Activated naive CD4-positive, alpha-beta T cell treated with anti-CD3 and anti-CD28 coated beads for 36 hours (primary cell): Measurements from ENCODE around the gene IL10RB. TPM values are rescaled to one million over a fixed set of nuclear protein-coding genes. Genes with fewer than 3 reads are reported as not detected.

Experiments used
- CTCF ChIA-PET: fragments of 350-600 bp; sonication (Branson Sonifier 250); formaldehyde crosslinking; loops from one replicate; lab custom pipeline; 2021; ENCODE audit warnings: antibody characterized with exemption; lab: Charles Lee
- DNase-seq: peaks from one replicate; pipeline ENCODE4 v3.0.0-alpha.2; 2020
- H3K27ac Mint-ChIP-seq: one replicate; pipeline ENCODE4 v1.8.0; 2021; ENCODE audit warnings: mild to moderate bottlenecking, mixed read lengths
- H3K27me3 Mint-ChIP-seq: one replicate; pipeline ENCODE4 v1.8.0; 2021; ENCODE audit warnings: low read depth, mixed read lengths
- H3K36me3 Mint-ChIP-seq: one replicate; pipeline ENCODE4 v1.8.0; 2021; ENCODE audit warnings: low read depth, mixed read lengths
- H3K4me1 Mint-ChIP-seq: one replicate; pipeline ENCODE4 v1.8.0; 2021; ENCODE audit warnings: low read depth, mixed read lengths
- H3K4me3 Mint-ChIP-seq: one replicate; pipeline ENCODE4 v1.8.0; 2021; ENCODE audit warnings: mild to moderate bottlenecking, moderate library complexity, mixed read lengths
- H3K9me3 Mint-ChIP-seq: one replicate; pipeline ENCODE4 v1.8.0; 2021; ENCODE audit warnings: mixed read lengths
- intact Hi-C: fragments of 100-400 bp; cut with micrococcal nuclease; formaldehyde crosslinking; loops from one replicate; pipeline ENCODE4 v1.15.1; 2023
- total RNA-seq, 2 experiments: library from RNA; stranded (reverse); gene quantifications; one replicate each; pipeline ENCODE4 v1.2.3, GENCODE V29; 2021

The IL10RB gene
- total RNA-seq, 2 experiments from 2014 or later: 23.9 TPM

GRCh38 chr21:33256019-33256418, 10.1 kb upstream of the IL10RB start:
- no peaks in the 10 kb centered on the region for H3K27me3 Mint-ChIP-seq
- intact Hi-C loops: loop anchor here (1.0 kb wide), 5 partner anchors 12 to 179 kb away; no protein-coding TSS in a partner anchor
- H3K36me3 Mint-ChIP-seq: peaks cover 42% of the 10 kb centered on the region
- peak; percentile 62 for DNase-seq
- H3K4me1 Mint-ChIP-seq: peaks cover 68% of the 10 kb centered on the region
- H3K4me3 Mint-ChIP-seq: no peak overlapping the region
- H3K9me3 Mint-ChIP-seq: peaks cover 10% of the 10 kb centered on the region
- H3K27ac Mint-ChIP-seq: peak overlapping the region; percentile 82
- CTCF ChIA-PET: interaction anchor here (0.8 to 1.2 kb wide), 2 partner anchors 18 to 105 kb away, joined by 3 to 6 read pairs; no protein-coding TSS in a partner anchor

GRCh38 chr21:33257094-33257803, 8.9 kb upstream of the IL10RB start:
- H3K36me3 Mint-ChIP-seq: peaks cover 39% of the 10 kb centered on the region
- CTCF ChIA-PET: interaction anchor here (0.9 kb wide), 1 partner anchor 19 kb away, joined by 3 read pairs; no protein-coding TSS in a partner anchor
- H3K9me3 Mint-ChIP-seq: peaks cover 10% of the 10 kb centered on the region
- peak overlapping the region; percentile 66 for H3K27ac Mint-ChIP-seq
- intact Hi-C loops: no loop called here
- H3K27me3 Mint-ChIP-seq: no peaks in the 10 kb centered on the region
- DNase-seq: no peak
- no peak overlapping the region for H3K4me3 Mint-ChIP-seq
- H3K4me1 Mint-ChIP-seq: peaks cover 69% of the 10 kb centered on the region

GRCh38 chr21:33258475-33258874, 7.7 kb upstream of the IL10RB start:
- peaks cover 38% of the 10 kb centered on the region for H3K36me3 Mint-ChIP-seq
- CTCF ChIA-PET: no interaction called here
- no peak overlapping the region for H3K4me3 Mint-ChIP-seq
- intact Hi-C loops: loop anchor here (2.0 kb wide), 1 partner anchor 66 kb away; the partner anchor contains the start of gene IFNAR1
- H3K4me1 Mint-ChIP-seq: peaks cover 64% of the 10 kb centered on the region
- H3K27me3 Mint-ChIP-seq: no peaks in the 10 kb centered on the region
- DNase-seq: no peak
- no peak overlapping the region for H3K27ac Mint-ChIP-seq
- peaks cover 10% of the 10 kb centered on the region for H3K9me3 Mint-ChIP-seq

GRCh38 chr21:33259428-33259827, 6.7 kb upstream of the IL10RB start:
- peaks cover 63% of the 10 kb centered on the region for H3K4me1 Mint-ChIP-seq
- no peak for DNase-seq
- peaks cover 10% of the 10 kb centered on the region for H3K9me3 Mint-ChIP-seq
- H3K27ac Mint-ChIP-seq: no peak overlapping the region
- intact Hi-C loops: loop anchor here (2.0 kb wide), 1 partner anchor 65 kb away; the partner anchor contains the start of gene IFNAR1
- CTCF ChIA-PET: interaction anchor here (1.4 kb wide), 1 partner anchor 62 kb away, joined by 4 read pairs; no protein-coding TSS in a partner anchor
- H3K36me3 Mint-ChIP-seq: peaks cover 41% of the 10 kb centered on the region
- H3K4me3 Mint-ChIP-seq: no peak overlapping the region
- no peaks in the 10 kb centered on the region for H3K27me3 Mint-ChIP-seq

GRCh38 chr21:33259995-33260394, 6.2 kb upstream of the IL10RB start:
- Mint-ChIP-seq H3K27ac (no peak overlapping the region), H3K36me3 (peaks cover 40% of the 10 kb centered on the region), H3K4me3 (no peak overlapping the region), H3K27me3 (no peaks in the 10 kb centered on the region), H3K9me3 (peaks cover 10% of the 10 kb centered on the region), H3K4me1 (peaks cover 57% of the 10 kb centered on the region)
- CTCF ChIA-PET: interaction anchor here (0.6 to 1.4 kb wide), 2 partner anchors 63 to 185 kb away, joined by 4 read pairs; no protein-coding TSS in a partner anchor
- intact Hi-C loops: loop anchor here (2.0 kb wide), 1 partner anchor 65 kb away; the partner anchor contains the start of gene IFNAR1
- DNase-seq: no peak

GRCh38 chr21:33261635-33262034, 4.5 kb upstream of the IL10RB start:
- peaks cover 48% of the 10 kb centered on the region for H3K4me1 Mint-ChIP-seq
- DNase-seq: no peak
- H3K9me3 Mint-ChIP-seq: peaks cover 9% of the 10 kb centered on the region
- no peak overlapping the region for H3K4me3 Mint-ChIP-seq
- peaks cover 34% of the 10 kb centered on the region for H3K36me3 Mint-ChIP-seq
- H3K27me3 Mint-ChIP-seq: no peaks in the 10 kb centered on the region
- intact Hi-C loops: no loop called here
- CTCF ChIA-PET: interaction anchor here (0.6 to 1.1 kb wide), 3 partner anchors 24 to 344 kb away, joined by 3 to 4 read pairs (median 3); no protein-coding TSS in a partner anchor
- H3K27ac Mint-ChIP-seq: no peak overlapping the region

- CTCF ChIA-PET: interaction anchor here (0.6 to 1.0 kb wide), 3 partner anchors 34 to 183 kb away, joined by 3 to 5 read pairs (median 4); no protein-coding TSS in a partner anchor
- peaks cover 28% of the 10 kb centered on the region for H3K36me3 Mint-ChIP-seq
- intact Hi-C loops: no loop called here
- no peak overlapping the region for H3K27ac Mint-ChIP-seq
- H3K27me3 Mint-ChIP-seq: no peaks in the 10 kb centered on the region
- peaks cover 50% of the 10 kb centered on the region for H3K4me1 Mint-ChIP-seq
- H3K4me3 Mint-ChIP-seq: no peak overlapping the region
- DNase-seq: no peak
- no peaks in the 10 kb centered on the region for H3K9me3 Mint-ChIP-seq
Observed at GRCh38 chr21:33262921-33263320, 3.2 kb upstream of the IL10RB start.

GRCh38 chr21:33264561-33264960, 1.6 kb upstream of the IL10RB start:
- no peaks in the 10 kb centered on the region for H3K27me3 Mint-ChIP-seq
- H3K27ac Mint-ChIP-seq: no peak overlapping the region
- H3K4me3 Mint-ChIP-seq: no peak overlapping the region
- H3K9me3 Mint-ChIP-seq: no peaks in the 10 kb centered on the region
- peaks cover 54% of the 10 kb centered on the region for H3K4me1 Mint-ChIP-seq
- CTCF ChIA-PET: interaction anchor here (1.0 kb wide), 1 partner anchor 182 kb away, joined by 3 read pairs; no protein-coding TSS in a partner anchor
- DNase-seq: no peak
- intact Hi-C loops: no loop called here
- peaks cover 31% of the 10 kb centered on the region for H3K36me3 Mint-ChIP-seq

- Mint-ChIP-seq H3K36me3 (peaks cover 36% of the 10 kb centered on the region), H3K4me3 (peak overlapping the region; percentile 99), H3K9me3 (no peaks in the 10 kb centered on the region), H3K27ac (peak overlapping the region; percentile 64), H3K27me3 (no peaks in the 10 kb centered on the region), H3K4me1 (peaks cover 51% of the 10 kb centered on the region)
- DNase-seq: peak; percentile 53
- intact Hi-C loops: loop anchor here (1.0 to 2.0 kb wide), 3 partner anchors 34 to 115 kb away; no protein-coding TSS in a partner anchor
- CTCF ChIA-PET: interaction anchor here (1.0 to 1.1 kb wide), 3 partner anchors 95 to 180 kb away, joined by 3 to 4 read pairs (median 4); no protein-coding TSS in a partner anchor
Observed at GRCh38 chr21:33265664-33266049, 510 bp upstream of the IL10RB start.

- peak; percentile 38 for DNase-seq
- H3K27me3 Mint-ChIP-seq: no peaks in the 10 kb centered on the region
- no peaks in the 10 kb centered on the region for H3K9me3 Mint-ChIP-seq
- H3K4me1 Mint-ChIP-seq: peaks cover 45% of the 10 kb centered on the region
- peak overlapping the region; percentile 99 for H3K4me3 Mint-ChIP-seq
- intact Hi-C loops: loop anchor here (1.0 to 2.0 kb wide), 3 partner anchors 35 to 114 kb away; no protein-coding TSS in a partner anchor
- peaks cover 40% of the 10 kb centered on the region for H3K36me3 Mint-ChIP-seq
- CTCF ChIA-PET: interaction anchor here (0.7 to 1.8 kb wide), 3 partner anchors 27 to 58 kb away, joined by 3 to 6 read pairs (median 4); partner anchors contain the start of gene IFNAR1
- peak overlapping the region; percentile 95 for H3K27ac Mint-ChIP-seq
Observed at GRCh38 chr21:33266789-33267135, 595 bp downstream of the IL10RB start.

- Mint-ChIP-seq H3K4me1 (peaks cover 45% of the 10 kb centered on the region), H3K4me3 (peak overlapping the region; percentile 99)
Observed at GRCh38 chr21:33267250-33267649, 1.1 kb downstream of the IL10RB start.

GRCh38 chr21:33268393-33268736, 2.2 kb downstream of the IL10RB start:
- Mint-ChIP-seq H3K9me3 (no peaks in the 10 kb centered on the region), H3K27me3 (no peaks in the 10 kb centered on the region), H3K4me3 (peak overlapping the region; percentile 99), H3K36me3 (peaks cover 42% of the 10 kb centered on the region), H3K27ac (peak overlapping the region; percentile 95), H3K4me1 (peaks cover 51% of the 10 kb centered on the region)
- DNase-seq: no peak
- CTCF ChIA-PET: interaction anchor here (0.6 to 1.2 kb wide), 4 partner anchors 37 to 93 kb away, joined by 3 to 4 read pairs (median 3); no protein-coding TSS in a partner anchor
- intact Hi-C loops: loop anchor here (2.0 kb wide), 4 partner anchors 30 to 106 kb away; partner anchors contain the start of gene IFNAR1

More at GRCh38 chr21:33267250-33267649, 1.1 kb downstream of the IL10RB start:
- intact Hi-C loops: loop anchor here (2.0 kb wide), 2 partner anchors 62 to 114 kb away; no protein-coding TSS in a partner anchor
- H3K9me3 Mint-ChIP-seq: no peaks in the 10 kb centered on the region
- CTCF ChIA-PET: interaction anchor here (0.7 to 1.8 kb wide), 3 partner anchors 27 to 41 kb away, joined by 3 to 6 read pairs (median 4); no protein-coding TSS in a partner anchor
- no peak for DNase-seq
- H3K27ac Mint-ChIP-seq: peak overlapping the region; percentile 95
- no peaks in the 10 kb centered on the region for H3K27me3 Mint-ChIP-seq
- H3K36me3 Mint-ChIP-seq: peaks cover 40% of the 10 kb centered on the region
